Activated naive CD4-positive, alpha-beta T cell (primary cell): Measurements from ENCODE around the gene TFIP11.

ENCODE experiments used
- DNase-seq, 4 experiments: peaks; one replicate each; lab custom pipeline; 2025; lab: John Stamatoyannopoulos, UW

Gene TFIP11

DNA sequence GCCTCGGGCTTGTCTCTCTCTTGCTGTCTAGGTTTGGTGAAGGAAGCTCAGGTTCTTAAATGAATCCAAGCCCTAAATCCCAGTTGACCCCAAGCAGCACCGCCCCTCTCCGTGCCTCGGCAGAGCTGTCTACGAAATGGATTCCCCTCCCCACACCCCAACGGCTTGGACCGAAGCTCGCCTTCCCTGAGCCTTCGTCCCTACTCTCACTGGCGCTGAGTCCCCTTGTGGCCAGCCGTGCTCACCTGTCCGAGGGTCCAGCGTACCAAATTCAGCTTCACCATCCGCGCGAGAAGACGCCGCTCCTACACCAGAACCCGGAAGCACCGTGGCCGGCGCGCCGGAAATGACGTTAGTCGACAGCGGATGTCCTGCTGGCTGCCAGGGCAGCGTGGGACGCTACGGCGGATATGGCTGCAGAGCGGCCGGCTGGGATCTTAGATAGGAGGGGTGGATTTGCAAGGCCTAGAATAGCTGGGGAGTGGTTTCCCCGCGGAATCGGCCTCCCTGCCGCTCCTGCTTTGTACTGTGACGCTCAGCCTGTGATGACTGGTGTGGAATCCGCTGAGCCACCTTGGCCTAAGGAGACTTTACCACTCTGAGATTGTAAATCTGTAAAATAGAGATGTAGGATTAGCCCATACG lies at the start of gene TFIP11:
Gene TFIP11 (minus strand): TSS at position 325 of the 645 bp plus-strand sequence. CDS start 2,201 bp downstream, outside the sequence.
- DNase-seq, result peak; percentile 68 to 85 (median 83)

DNA sequence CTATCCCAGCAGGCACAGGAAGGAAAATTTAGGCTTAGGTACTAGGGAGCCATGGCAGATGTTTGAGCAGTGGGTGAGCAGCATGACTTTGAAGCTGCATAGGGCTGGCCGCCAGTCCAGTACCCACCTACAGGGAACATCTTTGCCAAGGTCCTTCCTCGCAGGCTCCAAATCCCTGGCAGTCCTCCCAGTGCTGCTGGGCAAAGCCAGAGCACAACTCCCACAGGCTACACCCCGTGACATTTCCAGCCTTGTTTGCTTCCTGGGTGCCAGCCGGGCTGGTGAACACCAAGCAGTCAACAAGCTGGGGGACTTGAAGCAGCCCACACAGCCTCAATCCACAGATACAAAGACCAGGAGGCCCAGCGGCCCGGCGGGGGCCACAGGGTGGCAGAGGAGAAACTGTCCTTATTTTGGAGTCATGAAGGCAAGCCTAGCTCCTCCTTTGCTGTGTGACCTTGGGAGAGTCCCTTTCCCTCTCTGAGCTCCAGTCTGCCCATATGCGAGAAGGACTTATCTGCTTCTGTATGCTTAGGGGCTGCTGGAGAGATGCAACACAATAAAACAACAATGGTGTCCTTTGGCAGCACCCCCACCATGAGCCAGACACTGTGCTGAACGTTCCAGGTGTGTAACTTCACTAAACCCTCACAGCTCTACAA lies 49.6 kb upstream of the TFIP11 start:
- DNase-seq, result no peak

DNA sequence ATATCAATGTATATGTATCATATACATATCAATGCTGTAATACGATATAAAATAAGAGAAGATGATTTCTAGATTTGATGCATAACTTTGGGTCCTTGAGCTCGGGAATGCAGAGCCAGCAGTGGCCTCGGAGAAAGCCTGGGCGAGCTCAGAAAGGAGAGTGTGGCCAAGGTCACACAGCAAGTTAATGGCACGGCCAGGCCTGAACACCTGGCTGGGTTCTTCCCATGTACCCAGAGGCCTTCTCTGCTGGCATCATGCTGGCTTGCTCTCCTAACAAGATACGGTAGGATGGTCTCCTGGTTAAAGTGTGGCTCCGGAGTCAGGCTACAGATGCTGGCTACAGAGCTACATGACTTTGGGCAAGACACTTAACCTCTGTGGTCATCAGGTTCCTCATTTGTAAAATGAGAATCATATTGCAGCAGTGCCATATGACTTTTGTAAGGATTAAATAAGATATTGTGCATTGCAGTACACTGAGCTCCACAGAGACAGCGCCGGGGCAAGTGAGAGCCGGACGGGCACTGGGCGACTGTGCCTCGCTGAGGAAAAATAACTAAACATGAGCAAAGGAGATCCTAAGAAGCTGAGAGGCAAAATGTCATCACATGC lies 47.8 kb upstream of the TFIP11 start:
- DNase-seq, result no peak

DNA sequence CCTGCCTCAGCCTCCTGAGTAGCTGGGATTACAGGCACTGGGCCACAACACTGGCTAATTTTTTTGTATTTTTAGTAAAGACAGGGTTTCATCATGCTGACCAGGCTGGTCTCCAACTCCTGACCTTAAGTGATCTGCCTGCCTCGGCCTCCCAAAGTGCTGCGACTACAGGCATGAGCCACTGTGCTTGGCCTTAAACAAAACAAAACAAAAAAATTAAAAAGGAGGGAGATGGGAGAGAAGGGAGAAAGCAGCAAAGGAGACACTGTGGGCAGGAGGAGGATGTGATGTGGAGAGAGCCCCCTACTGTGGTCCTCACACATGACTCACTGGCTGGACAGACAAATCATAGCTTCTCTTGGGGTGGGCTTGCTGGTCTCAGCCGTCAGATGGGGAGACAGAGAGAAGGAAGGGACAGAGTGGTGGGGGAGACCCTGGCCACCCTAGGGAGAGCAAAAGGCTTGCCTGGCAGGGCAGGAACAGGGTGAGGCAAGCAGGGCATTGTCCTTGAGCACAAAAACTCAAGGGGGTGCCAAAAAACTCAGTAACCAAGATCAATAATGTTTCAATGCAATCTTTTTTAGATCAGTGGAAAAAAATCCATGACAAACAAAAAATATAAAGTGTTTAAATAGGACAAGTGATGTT lies 46.1 kb upstream of the TFIP11 start:
- no peak for DNase-seq

DNA sequence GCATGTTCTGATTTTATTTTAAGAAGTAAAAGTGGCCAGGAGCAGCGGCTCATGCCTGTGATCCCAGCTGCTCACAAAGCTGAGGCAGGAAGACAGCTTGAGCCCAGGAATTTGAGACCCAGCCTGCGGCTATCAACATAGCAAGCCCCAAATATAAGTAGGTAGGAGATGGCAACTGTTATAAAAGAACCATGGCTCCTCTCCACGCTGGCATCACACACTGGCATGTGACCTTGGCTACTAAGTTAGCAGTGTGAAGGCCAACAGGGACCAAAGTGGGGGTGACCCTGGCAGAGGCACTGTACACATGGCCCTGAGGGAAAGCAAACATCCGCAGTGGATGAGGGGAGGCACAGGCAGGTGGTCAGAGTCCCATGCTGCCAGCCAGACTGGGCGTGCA lies 44.6 kb upstream of the TFIP11 start:
- DNase-seq, result no peak

DNA sequence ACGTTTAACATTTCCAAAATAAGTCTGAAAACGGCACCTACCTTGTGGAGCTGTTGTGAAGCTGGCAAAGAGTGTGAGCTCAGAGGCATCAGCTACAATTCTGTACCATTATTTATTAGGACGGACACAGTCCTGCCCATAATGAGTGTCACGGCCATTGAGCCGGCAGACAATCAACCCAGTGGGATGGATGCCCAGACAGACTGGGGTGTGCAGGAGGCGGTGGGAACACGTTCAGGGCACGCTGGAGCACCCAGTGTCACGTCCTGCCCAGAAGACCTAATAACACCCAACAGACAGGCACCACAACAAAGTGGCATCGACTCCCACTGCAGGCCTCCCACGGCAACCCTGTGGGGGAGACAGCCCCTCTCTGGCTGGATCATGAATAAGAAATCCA lies 43.2 kb upstream of the TFIP11 start:
- no peak for DNase-seq

- DNase-seq, result no peak
These were observed 42.7 kb upstream of the TFIP11 start for GRCh38 chr22:26554956-26555355.

GRCh38 chr22:26553056-26553752 lies 40.9 kb upstream of the TFIP11 start:
- no peak for DNase-seq

- DNase-seq, result no peak
These were observed 40.2 kb upstream of the TFIP11 start for GRCh38 chr22:26552466-26552865.

DNA sequence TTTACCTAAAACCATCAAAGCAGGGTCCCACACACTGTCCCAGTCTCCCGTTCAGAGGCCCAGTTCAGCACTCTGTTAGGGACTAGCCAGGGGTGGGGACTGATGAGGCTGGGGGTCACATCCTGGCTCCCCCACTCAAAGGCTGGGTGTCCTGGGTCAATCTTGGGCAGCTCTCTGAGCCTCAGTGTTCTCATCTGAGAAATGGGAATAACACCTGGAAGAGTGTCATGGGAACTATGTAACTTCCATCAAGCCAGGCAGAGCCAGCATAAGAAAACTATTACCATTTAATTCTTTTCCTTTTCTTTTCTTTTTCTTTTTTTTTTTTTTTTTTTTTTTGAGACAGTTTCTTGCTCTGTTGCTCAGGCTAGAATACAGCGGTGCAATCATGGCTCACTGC lies 39.3 kb upstream of the TFIP11 start:
- DNase-seq, result no peak

DNA sequence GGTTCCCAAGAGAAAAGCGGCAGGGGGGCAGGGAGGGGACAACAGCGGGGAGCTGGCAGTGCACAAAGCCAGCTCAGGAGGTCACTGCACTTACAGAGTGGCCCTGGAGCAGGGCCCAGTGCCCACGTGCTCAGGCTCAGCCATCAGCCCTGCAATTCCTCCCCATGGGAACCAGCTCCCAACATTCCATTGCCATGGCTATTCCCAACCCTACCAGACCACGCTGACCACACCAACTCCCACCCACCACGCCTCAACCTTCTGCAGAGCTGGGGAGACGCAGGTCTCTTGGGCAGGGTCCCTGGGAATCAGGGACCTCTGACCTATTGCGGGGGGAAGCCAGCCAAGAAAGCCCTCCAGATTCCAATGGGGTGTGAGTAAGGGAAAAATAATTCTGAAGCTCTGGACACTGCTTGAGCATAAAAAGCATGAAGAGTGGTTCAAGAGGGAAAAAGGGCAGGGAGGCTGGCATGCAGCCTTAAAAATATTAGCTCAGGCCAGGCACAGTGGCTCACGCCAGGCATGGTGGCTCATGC lies 38.3 kb upstream of the TFIP11 start:
- DNase-seq, result no peak

- DNase-seq, result no peak
These were observed 37.7 kb upstream of the TFIP11 start for GRCh38 chr22:26549902-26550497.

DNA sequence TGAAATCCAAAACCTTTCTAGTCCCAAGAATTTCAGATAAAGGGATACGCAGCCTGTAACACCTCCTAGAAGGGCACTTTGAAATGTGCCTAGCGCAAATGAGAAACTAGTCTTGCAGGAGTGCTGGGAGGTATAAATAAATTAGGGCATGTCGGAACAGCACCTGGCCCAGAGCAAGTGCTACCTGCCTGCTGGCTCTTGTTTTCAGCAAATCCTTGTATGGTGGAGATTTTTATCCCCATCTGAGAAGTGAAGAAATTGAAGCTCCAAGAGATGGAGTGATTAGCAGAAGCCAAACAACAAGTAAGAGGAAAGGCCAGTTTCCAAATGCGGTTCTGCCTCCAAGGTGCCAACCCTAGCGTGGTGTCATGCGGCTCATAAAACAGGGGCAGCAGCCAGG lies 36.7 kb upstream of the TFIP11 start:
- no peak for DNase-seq

GRCh38 chr22:26548303-26548702 lies 36.0 kb upstream of the TFIP11 start:
- no peak for DNase-seq

GRCh38 chr22:26547837-26548236 lies 35.6 kb upstream of the TFIP11 start:
- DNase-seq, result no peak

- DNase-seq, result no peak
These were observed 35.2 kb upstream of the TFIP11 start for GRCh38 chr22:26547426-26547825.

DNA sequence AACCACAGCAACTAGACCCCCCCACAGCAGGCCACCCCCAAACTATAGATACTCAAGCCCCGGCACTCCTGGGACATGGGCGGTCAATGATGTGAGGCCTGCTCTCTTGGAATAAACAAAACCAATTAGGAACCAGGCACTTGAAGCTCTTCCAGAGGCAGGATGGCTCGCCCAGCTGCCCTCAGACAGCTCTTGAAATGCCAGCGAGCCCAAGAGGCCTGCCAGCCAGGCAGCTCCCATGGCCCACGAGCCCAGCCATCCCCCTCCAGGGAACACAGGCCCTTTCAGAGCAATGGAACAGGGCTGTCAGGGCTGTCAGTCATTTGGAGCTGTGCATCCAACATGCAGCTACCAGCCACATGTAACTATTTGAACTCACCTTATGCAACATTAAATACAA lies 34.0 kb upstream of the TFIP11 start:
- DNase-seq, result no peak

DNA sequence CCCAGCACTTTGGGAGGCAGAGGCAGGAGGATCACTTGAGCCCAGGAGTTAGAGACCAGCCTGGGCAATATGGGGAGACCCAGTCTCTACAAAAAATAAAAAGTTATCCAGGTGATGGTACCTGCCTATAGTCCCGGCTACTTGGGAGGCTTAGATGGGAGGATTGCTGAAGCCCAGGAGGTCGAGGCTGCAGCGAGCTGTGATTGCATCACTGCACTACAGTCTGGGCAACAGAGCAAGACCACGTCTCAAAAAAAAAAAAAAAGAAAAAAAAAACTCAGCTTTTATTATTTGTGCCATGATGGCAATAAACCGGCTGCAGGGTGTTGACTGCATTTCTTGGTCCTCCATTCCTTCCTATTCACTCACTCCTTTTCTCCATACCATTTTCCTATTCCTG lies 33.6 kb upstream of the TFIP11 start:
- no peak for DNase-seq

GRCh38 chr22:26545385-26545784 lies 33.1 kb upstream of the TFIP11 start:
- DNase-seq, result no peak

- no peak for DNase-seq
These were observed 32.2 kb upstream of the TFIP11 start for GRCh38 chr22:26544489-26544888.

- DNase-seq, result no peak
These were observed 30.6 kb upstream of the TFIP11 start for GRCh38 chr22:26542831-26543230.
